ENCODE results near the gene DCUN1D2.

The DCUN1D2 gene

DNA sequence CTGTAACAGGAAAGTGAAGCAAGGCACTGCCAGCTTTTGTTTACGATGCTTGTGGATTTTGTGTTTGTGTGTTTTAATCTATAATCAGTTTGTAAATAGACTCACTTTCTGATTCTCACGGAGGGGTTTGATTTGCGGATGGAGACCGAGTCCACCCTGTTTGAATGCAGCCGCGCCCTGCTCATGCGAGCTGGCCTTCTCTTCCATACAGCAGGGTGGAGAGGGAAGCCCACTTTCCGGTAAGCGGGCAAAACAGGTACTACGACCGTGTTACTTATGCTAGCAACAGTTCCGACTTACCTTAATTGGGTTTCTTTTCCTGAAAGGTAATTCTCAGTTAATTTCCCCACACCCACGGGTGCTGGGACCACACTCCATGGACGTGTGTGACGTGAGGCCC lies 70.3 kb downstream of the DCUN1D2 start:
- DNase-seq, result no peak

DNA sequence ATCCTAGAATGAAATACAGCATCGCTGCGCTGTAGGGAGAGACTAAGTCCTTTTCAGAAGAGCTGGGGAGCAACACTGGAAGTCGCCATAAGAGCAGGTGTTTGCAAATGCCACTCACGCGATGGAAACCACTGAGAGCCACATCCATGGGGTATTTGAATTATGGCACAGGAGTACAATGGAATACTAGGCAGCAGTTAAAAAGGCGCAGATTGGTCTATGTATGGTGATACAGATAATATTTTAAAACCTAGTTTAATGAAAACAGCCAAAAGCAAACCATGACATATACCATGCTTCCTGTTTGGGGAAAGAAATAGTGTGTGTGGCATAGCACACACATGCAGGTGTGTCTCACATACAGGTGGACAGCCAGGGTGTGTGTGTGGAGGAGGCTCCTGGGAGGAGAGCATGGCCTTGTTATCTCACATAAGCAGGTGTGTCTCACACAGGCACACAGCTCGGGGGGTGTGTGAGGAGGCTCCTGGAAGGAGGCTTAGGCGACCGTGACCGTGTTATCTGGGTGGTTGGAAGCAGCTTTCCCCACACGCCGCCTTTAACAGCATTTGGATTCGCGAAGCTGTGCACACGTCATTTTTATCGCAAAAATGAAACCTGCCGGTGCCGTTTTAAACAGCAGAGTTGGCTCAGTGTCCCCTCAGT lies 70.8 kb downstream of the DCUN1D2 start:
- DNase-seq, result no peak

DNA sequence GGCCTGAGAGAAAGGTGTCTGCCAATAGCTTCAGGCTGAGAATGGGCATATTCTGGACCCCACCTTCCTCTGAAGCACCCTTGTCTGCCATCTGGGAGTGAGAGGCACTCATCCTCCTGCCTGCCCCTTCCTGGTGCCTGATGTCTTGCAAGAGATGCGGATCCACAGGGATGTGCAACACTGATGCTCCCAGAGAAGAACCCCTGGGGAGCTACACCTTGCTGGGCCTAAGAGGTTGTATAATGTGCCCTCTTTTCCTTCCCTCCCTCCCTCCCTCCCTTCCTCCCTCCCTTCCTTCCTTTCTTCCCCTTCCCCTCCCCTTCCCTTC lies 71.8 kb downstream of the DCUN1D2 start:
- no peak for DNase-seq

DNA sequence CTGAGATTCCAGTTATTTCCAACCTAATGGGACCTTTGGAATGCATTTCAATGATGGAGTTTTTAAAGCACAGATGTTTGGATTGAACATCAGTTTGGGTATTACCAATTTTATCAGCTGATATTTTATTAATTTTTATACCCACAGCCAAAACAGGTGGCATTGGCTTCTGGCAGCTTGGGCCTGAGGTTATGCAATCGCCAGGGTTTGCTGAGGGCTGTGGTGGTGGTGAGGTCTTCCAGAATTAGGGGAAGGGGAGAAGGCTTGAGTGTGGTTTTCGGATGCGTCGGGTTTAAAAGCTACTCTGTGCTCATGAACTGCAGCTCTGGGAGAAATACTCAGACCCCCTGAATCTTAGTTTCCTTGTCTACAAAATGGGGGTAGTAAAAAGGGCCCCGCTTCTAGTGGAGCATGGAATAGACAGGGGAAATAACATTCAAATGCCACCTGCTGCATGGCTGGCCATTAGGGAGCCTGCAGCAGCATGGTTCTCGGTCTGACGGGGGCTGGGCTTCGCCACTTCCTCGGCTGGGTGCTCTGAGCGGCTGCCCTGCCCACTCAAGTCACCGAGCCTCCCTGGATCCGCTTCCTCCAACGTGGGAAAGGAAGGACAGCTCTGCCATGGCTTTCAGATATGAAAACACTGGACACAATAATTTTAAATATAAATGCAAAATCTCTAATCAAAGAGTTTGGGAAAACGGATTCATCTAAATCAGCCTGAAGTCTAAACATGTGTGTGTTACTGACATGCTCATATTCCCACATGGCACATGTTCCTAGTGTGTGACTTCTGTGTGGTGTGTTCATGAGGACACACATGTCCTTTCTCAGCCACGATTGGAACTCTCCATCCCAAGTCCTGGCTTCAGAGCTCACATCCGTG lies 72.4 kb downstream of the DCUN1D2 start:
- no peak for DNase-seq

DNA sequence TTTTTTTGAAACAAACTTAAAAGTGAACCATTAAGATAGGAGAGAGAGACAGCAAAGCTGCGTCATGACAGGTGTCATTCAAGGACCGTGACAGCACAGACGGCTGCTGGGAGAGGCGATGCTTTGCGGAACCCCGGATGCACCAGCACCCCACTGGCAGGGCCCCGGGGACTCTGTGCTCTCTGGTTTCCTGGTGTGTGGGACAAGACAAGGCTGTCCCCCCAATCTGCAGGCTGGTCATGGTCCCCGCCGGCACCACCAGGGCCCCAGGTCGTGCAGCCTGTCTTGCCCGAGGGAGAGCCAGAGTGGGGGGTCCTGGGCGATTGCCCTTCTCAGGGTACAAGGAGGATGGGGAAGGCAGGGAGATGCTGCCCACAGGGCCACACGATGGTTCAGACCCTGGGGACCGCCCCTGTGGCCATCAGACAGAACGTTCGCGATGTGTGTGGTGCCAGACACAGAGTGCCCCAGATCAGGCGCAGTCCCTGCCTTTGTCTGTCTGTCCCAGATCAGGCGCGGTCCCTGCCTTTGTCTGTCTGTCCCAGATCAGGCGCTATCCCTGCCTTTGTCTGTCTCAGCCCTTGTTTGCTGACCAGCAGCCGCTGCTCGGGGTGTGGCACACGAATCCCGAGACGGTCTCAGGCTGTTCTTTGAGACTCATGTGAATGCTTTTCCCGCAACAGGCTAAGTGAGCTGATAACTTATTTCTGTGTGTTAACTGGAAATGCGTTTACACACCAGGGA lies 73.3 kb downstream of the DCUN1D2 start:
- no peak for DNase-seq

DNA sequence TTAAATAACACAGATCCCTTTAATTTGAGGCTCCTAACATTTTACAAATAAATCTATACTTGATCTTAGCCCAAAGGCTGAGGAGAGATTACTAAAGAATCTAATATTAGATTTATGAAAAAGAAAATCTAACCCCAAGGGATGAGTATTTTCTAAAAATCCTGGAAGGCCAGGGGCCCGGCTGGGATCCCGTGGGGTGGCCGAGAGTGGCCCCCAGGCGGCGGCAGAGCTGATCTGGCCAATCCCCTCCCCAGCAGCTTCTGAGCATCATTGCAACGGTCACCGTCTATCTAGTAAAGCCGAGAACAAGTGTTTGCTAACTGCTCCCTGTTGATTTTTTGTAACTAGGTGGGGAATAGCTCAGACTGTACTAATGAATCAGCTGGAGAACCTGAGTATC lies 74.7 kb downstream of the DCUN1D2 start:
- no peak for DNase-seq

DNA sequence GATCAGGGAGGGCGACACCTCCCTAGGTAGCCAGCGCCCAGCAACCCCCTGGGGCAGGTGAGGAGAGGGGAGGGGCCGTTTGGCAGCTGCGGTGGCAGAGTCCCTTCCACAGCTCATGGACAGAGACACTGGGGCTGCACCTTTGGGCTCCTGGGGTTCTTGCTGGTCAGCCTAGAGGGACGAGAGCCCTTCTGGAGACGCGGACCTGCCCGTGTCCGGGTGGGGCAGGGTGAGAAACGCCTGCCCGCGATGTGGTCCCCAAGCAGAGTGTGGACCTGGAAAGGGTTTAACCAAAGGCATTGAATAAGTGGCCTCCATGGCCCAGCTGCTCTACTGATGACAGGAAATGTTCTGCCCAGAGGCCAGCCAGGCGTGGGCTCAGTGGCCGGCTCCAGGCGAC lies 75.5 kb downstream of the DCUN1D2 start:
- DNase-seq, result no peak

DNA sequence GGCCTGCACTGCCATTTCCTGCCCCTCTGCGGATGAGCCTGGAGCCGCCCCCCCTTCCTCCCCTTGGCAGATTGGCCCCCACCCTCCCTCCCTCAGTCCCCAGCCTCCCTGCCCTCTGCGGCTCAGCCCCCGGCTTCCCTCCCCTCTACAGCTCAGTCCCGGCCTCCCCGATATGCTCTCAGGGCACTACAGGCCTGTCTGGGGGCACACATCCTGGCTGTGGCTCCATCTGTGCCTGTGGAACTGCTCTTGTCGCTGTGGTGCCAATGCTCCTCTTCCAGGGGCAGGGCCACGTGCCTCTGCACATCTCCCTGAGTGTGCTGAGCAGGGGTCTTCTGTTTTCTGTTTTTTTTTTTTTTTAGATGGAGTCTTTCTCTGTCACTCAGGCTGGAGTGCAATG lies 76.2 kb downstream of the DCUN1D2 start:
- DNase-seq, result no peak

DNA sequence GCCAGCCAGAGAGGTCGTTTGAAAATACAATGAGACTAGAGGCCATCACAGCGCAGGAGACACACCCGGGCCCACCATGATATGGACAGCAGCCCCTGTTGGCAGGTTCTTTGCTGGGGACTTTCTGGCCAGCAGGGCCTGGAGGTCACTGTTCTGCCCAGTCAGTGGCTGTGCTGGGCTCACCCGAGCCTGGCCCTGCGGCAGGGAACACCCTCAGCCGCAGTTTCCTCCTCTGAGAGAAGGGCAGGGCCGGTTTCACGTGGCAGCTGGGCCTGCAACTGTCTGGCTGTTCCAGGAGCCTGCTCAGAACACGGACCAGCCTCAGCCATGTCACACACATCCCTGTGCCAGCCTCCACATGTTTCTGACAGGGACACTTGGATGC lies 76.6 kb downstream of the DCUN1D2 start:
- no peak for DNase-seq

DNA sequence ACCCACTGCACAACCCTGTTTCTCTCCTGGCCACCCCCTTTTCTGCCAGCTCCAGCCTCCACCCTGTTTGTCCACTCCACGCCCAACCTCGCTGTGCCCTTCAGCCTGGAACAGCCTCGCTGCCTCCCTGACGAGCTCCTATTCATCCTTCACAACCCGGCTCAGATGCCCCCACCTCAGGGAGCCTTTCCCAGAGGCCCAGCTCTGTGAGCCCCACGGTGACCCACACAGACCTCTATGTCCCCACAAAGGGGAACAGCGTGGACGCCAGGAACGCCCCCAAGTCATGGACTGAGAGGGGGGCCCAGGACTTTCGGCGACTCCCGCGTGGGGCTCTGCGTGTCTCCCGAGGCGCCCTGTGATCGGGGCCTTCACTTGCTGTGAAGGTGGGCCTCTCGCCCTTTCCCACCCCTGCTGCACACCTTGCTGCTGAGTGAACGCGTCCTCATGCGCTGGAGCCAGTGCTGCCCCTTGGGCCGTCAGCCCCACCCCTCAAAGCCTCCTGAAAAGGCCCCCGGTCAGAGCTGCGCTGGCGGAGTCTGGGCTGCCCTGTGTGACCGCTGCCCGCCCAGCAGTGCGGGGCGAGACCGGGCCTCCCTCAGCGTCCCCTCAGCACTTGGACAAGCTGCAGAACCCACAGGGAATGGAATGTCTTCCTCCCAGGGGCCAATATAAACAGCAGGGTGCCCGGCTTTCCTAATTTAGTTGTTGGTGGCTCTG lies 77.2 kb downstream of the DCUN1D2 start:
- no peak for DNase-seq

DNA sequence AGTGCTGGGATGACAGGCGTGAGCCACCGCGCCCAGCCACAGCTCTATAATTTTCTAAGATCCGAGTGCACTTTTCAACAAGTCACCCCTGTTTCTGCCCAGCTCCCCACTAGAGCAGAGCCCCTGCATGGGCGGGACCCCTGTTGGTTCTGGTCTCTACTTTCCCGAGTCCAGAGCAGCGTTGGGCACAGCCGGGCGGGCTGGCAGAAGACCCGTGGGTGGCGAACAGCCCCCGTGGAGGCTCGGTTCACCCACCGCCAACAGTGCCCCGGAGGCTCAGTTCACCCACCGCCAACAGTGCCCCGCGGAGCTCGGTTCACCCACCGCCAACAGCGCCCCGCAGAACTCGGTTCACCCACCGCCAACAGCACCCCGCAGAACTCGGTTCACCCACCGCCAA lies 78.1 kb downstream of the DCUN1D2 start:
- no peak for DNase-seq

DNA sequence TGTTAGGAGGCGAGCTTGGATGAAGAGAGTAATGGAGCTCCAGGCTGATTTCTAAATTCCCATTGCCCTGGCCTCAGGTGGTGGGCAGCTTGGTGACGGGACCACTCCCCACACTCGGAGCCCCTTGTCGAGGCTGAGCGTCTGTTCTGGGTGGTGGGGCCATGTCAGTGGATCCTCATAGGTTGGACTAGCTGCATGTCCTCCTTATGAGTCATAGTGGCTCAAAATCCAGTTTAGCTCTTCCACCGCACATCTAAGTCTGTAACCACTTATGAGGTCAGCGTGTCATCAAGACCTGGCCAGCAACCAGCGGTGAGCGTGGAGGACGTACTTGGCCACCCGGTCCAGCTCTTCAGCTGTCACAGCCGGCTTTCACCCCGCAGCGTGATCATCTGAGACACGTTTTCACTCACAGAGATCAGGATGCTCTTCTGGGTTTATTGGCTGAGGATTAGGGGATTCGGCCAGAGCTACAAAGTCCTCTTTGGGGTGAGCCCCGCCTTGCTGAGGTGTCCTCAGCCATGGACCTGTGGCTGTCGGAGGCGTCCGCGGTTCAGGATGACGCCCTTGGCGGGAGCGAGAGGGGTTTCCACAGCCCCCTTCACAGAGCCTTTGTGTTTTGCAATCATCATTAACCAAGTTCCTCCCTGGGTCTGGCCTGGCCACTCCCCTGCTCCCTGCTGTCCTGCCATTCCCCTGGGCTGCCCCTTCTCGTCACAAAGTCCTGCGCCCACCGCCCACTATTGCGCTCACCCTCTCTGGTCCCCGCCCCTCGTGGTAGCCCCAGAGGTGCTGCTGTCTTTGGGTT lies 79.1 kb downstream of the DCUN1D2 start:
- DNase-seq, result no peak

DNA sequence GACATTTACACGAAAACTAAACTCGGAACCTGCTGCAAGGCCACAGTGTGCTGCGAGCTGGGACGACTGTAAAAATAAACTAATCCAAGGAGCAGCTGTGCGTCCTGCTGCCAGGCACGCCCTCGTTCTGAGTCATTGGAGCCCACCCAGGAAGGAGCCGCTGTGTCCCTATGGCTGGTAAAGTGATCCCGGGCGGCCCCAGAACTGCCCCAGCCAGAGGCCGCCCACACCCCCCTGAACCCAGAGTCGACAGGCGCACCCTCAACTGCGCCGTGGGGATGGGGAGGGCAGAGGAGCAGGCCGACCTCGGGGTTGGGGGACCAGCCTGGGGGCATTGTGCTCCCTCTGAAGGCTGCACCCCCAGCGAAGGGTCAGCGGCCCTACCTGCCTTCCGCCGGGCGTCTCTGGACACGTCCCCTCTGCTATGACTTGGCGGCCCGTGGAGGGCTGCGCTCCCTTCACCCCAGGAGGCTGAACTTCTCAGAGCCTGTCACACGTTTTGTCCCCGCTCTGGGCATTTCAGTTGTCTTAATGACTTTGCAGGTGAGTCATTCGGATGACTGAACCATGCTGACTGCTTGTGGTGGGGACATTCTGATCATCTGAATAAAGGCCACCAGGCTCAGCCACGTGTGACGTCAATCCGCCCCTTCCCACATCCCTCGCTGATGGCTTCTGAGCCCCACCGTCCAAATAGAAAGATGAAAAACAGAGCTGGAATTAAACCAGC lies 79.9 kb downstream of the DCUN1D2 start:
- DNase-seq, result no peak

DNA sequence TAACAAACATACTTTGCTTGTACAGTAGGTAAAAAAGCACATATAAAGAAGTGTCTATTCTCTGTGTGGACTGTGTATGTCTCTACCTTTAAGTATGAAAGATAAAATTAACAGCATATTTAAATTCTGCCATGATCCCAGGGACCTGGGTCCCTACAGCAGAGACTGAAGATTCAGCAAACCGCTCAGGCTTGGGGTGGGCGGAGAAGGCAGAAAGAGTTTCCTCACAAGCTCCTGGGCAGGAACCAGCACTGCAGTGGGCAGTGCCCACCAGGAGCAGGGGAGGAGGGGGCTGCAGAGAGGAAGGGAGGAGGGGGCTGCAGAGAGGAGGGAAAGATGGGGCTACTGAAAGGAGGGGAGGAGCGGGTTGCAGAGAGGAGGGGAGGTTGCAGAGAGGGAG lies 81.9 kb downstream of the DCUN1D2 start:
- no peak for DNase-seq

DNA sequence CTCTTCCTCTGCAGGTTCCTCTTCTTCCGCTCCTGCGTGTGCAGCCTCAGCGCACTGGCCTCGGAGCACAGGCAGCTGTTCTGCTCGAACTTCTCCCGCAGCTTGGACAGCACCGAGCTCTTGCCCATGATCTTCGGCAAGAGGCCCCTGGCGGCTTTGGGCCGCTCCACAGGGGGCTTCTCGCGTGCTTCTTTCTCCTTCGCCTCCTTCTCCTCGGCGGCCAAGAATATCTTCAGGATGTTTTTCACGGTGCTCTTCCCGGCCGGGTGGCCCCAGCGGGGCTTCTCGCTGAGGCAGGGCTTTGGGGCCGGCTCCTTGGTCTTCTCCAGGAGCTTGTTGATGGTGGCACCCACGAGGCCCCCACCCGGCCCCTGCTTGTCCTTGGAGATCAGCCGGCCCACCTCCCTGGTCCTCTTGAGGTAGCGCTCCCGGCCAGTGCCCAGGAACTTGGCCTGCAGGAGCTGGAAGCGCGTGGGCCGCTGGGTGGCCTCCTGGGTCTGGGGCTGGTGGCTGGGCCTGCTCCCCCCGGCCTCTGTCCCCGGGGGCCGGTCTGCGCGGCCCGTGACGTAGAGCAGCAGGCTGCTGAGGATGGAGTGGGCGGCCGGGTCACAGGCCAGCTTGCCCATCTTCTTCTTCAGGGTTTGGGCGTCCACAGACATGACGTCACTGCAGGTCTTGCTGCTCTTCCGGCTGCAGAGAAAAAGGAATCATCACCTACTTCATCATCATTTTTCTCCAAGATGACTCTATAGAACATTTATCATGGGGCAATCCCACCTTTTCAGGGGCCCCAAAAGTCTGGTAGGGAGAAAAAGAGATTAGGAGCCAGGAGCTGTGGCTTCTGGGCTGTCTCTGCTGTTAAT lies 82.7 kb downstream of the DCUN1D2 start:
- DNase-seq, result no peak

DNA sequence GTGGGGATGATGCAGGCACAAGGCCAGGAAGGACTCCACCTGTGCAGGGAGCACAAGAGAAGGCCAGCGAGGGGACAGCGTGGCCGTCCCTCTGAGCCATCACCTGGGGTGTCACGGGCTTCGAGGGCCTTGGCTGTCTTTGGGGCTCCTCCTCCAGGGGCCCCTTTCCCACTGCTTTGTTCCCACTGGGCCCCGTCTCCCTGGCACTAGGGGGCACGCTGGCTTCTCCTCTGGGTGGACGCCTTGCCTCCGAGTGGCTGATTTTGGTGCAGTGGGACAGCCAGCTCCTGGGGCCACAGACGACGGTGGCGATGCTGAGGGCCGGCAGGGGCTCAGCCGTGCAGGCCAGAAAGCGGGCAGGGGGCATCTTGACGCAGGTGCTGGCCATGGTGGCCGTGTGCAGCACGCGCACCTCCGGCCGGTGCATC lies 83.4 kb downstream of the DCUN1D2 start:
- no peak for DNase-seq

DNA sequence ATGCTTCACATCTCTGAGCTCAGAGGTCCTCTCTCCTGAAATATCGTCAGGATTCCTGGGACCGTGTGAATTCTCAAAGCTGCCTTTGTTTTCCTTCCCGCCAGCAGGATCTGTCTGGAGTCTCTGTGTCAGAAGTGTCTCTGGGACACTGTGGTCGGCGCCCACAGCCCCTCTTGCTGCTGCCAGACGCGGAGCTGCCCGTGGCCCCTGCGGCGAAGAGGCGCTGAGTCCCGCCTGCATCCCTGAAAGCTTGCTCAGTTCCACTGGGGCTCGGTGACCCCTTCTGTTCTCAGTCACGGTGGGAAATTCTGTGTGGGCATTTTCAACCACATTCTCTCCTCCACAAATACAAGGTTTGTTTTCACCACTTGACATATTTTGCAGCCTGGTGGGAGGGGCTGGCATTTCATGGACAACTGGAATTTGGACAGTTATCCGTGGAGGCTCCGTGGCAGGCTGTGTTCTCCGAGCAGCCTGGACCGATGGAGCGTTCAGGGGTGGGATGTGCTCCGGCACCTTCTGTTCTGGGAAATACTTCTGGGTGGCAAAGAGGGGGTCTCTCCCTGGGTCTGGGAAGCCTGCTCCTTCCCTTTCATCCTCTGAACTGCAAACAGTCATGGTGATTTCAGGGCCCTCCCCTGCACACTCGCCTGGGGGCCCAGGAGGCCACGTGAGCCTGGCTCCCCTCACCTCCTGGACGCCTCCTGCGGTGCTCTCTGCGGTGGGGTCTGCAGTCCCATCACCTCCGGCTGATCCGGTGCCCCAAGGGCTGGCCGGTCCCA lies 84.0 kb downstream of the DCUN1D2 start:
- no peak for DNase-seq
